Hematopoietic multipotent progenitor cell treated with erythropoietin and hydrocortisone succinate and interleukin-3 and kit ligand, for 15 days (in vitro differentiated cells): ENCODE measurements around the gene PROK1.
"Not testable (repeated sequence)": the region's sequence is repeated elsewhere in the genome, so short reads cannot be mapped to it uniquely, and the experiment has no call there.

Experiments used
- DNase-seq: peaks from one replicate; pipeline ENCODE4 v3.0.0-alpha.2; 2015; ENCODE audit warnings: low spot score

The PROK1 gene

DNA sequence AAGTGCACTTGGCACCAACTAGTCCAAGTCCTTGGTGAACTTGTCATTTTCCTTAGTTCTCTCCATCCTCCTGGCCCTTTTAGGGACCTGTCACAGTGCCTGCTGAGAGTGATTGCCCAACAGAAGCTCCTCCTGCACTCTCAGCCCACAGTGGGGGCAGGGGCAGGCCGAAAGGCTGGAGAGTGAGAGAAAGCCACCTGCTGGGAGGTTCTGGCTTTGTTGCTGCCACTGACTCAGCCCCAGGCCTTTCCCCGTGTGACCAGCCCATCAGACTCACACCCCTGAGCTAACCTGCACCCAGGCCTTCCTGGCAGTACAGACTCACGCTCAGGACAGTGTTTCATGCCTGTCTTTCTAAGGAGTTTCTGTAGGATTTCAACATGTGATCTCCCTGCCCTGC is 17.1 kb upstream of the PROK1 start:
- no peak for DNase-seq

DNA sequence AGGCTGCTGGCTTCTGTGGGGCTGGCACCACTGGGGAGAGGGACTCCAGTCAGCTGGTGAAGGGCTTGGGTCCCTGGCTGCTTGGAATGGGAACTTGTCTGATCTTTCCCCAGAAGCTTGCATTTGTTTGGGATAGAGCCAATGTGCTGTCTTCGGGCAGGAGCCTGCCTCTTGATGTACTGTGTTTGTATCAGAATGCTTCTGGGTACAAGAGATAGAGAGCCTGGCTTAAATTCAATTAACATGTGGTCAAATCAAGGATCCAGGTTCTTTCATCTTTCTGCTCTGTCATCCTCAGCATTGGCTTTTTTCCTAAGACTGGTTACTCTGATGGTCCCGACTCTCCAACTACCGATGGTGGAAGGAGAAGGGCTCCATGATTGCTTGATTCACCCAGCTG is 16.0 kb upstream of the PROK1 start:
- DNase-seq, result no peak

DNA sequence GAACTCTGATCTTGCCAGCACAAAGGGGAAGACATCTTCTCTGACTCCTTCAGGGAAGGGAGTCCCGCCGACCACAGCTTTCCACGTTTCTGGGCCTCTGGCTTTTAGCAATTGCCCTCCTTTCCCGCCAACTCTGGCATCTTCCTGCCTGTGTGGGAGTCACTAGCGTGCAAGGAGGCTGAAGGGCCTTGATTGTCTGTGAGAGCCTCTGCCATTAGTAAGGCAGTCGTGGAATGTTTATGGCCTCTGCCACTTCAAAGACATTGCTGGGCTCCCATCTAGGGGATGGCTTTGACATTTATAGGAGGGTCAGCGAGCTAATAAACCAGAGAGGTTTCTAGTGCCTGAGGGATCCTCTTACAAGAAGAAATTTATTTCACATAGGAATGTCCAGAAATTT is 14.3 kb upstream of the PROK1 start:
- DNase-seq, result no peak

DNA sequence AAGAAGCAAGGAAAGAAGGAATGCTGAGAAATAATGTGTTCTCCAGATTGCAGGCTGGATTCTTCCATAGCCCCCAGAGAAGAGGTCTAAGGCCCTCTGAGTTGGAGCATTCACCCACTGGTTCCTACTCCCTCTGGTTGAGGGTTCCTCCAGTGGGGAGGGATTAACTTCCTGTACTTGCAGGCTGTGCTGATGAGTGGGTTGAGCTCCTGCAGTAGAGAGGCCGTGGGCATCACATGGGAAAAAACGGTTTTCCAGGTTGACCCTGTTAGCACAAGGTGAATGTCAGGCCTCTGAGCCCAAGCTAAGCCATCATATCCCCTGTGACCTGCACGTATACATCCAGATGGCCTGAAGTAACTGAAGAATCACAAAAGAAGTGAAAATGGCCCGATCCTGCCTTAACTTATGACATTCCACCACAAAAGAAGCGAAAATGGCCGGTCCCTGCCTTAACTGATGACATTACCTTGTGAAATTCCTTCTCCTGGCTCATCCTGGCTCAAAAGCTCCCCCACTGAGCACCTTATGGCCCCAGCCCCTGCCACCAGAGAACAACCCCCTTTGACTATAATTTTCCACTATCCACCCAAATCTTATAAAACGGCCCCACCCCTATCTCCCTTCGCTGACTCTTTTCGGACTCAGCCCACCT is 13.2 kb upstream of the PROK1 start:
- not testable (repeated sequence) for DNase-seq

DNA sequence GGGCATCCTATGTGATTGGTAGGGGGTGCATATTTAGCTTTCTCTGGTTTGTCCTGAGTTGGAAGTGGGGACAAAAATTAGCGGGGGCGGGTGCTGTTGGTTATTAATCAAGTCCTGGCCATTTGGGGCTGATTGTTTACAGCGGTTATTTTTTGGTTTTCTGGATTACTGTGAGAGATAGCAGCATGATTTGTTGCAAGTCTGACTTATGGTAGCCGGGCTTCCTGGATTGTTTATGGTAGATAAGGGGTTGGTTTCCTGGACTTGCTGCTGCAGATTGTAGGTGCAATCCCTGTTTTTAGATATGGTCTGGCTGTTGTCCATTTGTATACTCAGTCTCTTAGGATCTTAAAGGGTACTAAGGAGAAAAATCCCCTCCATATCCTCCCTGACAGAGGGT is 12.1 kb upstream of the PROK1 start:
- no peak for DNase-seq

DNA sequence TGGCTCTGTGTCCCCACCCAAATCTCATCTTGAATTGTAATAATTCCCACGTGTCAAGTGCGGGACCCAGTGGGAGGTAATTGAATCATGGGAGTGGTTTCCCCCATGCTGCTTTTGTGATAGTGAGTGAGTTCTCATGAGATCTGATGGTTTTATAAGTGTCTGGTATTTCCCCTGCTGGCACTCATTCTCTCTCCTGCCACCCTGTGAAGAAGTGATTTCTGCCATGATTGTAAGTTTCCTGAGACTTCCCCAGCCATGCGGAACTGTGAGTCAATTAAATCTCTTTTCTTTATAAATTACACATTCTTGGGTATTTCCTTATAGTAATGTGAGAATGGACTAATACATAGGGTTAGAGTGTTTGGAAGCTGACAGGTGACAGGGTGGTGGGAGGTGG is 11.1 kb upstream of the PROK1 start:
- not testable (repeated sequence) for DNase-seq

DNA sequence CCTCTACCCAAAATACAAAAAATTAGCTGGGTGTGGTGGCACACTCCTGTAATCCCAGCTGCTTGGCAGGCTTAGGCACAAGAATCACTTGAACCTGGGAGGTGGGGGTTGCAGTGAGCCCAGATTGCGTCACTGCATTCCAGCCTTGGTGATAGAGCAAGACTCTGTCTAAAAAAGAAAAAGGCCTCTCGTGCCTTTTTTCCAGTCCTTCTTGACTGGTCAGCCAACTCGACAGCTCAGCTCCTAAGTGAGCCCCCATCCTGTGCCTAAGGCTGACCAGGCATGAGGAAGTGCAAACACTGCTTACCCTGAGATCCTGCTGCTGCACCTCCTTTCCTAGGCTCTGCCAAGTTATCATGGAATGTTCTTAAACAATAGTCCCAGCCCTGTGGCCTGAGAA is 10.1 kb upstream of the PROK1 start:
- DNase-seq, result no peak

DNA sequence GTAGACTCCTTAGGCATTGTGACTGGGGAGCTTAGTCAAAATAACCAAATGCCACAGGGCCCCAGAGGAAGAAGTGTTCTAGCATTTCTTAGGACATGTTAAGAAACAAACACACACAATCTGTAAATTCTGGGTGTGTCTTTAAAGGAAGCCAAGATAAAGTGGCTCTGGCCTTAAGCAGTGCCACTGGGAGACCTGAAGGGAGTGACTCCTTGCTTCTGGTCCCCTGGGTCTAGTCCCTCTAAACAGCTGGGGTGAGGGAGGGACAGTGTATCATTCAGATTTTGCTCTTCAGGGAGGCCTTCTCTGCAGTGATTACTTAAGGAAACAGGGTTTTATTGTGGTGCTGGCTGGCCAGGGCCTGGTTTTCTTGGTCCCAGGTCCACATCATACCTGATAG is 9.1 kb upstream of the PROK1 start:
- DNase-seq, result no peak

DNA sequence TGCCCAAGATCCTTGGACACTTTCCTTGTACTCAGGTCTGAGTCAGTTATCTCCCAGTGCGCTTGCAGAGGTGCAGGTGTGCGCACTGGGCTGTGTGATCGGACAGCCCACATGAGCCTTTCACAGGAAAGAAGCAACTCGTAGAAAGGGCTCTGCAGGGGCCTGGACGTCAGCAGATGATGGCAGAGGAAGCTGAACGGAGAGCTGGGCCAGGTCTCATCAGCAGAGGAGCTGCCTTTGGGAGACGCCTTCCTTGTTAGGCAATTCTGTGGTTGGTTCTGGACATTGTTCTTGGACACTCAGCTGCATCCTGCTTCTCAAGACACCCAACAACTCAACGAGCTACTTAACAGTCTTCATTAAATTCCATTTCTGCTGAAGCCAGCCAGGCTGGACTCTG is 7.5 kb upstream of the PROK1 start:
- no peak for DNase-seq

DNA sequence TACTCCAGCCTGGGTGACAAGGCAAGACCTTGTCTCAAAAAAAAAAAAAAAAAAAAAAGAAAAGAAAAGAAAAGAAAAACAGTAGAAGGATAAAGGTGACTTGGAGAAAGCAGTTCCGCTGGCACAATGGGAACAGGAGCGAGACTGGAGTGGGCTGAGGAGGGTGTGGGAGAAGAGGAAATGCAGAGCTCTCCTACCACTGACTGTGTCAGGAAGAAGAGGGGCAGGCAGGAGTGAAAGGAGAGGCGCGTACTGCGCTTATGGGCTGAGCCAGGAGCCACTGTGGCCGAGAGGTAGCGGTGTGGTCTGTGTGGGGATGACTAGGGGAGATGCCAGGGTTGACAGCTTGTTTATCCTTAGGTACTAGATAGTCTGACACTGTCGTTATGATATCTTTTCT is 6.4 kb upstream of the PROK1 start:
- DNase-seq, result no peak

DNA sequence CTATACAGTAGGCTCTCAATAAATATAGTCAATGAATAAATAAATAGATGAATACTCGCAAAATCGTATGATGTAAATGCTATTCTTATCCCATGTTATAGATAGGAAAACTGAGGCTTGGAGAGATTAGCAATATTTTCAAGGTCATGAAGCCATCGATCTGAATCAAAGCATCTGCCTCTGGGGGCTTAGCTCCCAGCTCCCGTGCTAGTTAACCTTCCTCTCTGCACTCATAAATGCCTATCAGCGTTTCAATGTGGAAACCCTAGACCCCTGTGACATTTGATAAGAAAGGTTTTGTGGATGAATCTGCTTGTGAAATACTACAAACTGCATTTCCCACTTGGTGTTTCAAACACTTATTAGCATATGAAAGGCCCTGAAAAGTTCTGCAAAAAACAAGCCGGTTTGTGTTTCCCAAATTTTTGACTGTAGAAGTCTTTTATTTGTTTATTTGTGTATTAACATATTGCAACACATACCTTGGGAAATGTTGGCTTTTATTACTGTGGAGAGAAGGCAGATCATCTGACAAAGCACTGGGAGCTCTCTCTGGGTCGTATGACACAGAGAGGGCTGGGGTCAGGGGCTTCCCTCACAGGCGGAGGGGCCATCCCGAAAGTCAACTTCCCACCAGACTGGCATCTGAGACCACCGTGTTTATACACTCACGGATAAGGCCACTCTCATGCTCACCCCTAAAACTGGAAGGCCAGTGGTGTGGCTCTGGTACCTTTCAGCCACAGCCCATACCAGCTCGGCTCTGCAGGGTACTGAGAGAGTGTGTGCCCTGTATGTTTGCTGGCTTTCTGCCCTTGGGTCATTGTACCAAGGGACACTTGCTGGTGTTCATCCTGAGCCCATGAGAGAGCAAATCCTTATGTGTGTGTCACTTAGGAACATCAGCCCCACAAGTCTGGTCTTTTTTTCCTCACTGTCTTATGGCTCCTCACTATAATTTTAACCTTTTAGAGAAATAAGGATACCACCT is 993 bp upstream of the PROK1 start:
- DNase-seq, result no peak

DNA sequence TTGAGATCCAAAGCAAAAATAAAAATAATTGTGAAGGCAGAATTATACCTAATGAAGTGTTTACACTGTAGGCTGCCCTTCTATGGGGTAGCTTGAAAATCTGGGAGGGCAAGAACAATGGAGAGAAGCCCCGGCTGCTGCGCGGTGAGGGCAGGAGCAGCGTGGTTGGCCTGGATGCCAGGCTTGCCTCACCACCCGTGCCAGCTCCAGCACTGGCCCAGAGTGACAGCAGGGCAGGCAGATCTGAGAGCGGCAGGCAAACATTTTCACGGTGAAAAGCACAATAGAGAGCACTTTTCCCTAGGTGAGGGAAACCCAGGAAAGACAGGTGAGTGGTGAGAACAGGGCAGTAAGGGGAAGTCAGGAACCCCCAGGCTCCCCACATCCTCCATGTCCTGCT is 1.4 kb downstream of the PROK1 start:
- DNase-seq, result no peak

DNA sequence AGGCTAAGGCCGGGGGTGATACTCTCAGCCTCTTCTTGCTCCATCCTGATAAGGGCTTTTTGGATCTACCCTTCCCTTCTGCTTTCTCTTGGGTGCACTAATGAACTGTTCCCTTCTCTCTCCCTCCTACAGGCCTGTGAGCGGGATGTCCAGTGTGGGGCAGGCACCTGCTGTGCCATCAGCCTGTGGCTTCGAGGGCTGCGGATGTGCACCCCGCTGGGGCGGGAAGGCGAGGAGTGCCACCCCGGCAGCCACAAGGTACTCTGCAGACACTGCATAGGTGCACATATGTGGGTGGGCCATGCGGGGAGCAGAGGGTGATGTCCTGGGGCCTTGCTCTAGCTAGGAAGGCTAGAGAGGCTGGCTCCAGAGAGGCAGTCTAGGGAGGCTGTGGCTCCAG is 2.9 kb downstream of the PROK1 start:
- no peak for DNase-seq

DNA sequence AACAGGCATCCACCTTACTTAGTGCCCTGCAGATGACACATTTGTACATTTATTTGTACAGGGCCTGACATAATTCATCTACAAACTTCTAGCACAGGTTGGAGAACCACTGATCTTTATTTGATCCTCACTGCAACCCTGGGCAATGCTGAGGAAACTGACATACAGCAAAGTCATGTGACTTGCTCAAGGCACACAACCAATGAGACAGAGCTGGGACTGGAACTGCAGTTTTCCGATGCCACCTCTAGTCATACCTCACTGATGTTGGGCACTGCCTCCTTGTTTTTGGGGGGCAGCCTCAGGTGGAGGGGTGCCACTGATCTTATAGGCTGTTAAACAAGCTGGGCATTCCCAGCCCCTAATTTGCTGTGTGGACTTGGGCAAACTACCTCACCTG is 3.4 kb downstream of the PROK1 start:
- no peak for DNase-seq

DNA sequence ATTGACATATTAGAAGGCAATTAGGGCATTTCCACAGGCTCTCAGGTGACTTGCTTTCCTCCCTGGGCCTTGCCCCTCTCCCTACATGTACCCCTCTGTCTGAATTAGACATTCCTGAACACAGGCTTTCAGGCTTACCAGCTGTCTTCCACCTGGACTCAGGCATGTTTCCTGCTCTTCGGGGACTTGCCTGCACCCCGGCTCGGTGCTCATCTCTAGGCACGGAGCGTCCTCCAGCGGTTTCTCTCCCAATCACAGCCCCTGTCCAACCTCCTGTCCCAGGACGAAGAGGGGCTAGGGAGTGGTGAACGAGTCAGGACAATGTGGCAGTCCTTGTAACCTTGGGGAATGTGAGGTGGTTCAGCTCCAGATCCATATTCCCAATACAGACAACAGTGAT is 4.2 kb downstream of the PROK1 start:
- no peak for DNase-seq

DNA sequence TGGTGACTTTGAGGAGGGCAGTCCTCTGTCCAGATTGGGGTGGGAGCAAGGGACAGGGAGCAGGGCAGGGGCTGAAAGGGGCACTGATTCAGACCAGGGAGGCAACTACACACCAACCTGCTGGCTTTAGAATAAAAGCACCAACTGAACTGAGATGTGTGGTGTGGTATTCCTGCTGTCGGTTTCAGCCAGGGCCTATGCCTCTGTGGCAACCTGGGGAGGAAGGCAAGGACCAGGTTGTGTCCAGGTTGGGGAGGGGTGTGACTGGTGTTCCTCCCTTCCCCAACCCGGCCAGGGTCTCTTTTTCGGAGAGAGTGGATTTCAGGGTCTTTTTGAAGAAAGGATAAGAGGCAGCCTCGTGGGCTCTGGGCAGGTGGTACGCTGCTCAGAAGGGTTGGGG is 6.3 kb downstream of the PROK1 start:
- no peak for DNase-seq

DNA sequence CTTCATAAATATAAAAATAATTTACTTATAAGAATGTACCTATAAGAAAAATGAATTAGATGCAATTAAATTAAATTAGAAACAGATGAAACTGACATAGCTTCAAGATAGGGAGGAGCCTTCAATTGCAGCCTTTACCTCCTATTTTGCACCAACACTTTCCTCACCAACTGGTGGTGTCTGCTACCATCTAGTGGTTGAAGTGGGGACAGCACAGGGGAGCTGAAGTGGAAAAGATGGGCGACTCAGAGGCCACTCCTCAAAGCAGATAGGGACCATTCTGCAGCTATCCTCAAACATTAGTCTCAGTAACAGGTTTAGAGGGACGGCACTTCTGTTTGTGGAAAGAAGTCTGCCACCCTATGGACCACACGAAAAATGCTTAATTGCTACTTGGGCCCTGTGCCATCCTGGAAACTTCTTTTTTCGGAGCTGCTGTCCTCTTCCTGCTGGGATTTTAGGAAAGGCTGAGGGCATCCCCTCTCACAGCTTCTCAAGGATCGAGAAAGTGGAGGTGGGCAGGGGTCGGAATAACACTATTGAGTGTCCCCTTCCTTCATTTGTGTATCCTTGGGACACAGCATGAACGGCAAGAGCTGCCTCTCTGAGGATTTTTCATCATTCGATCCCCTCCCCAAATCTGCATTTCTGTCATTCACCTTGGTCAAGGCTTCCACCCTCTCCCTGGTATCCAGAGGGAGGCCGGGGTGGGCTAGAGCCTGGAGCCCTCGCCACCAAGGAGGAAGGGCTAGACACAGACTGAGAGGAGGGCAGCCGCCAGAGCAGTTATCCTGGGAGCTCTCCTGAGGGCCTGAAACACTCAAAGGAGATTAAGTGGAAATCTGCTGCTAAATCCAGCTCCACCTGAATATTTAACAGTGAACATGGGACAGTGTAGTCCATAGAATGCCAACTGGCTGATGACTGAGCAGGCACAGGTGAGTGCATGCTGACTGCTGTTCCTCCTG is 9.6 kb downstream of the PROK1 start:
- peak; percentile 85 for DNase-seq

DNA sequence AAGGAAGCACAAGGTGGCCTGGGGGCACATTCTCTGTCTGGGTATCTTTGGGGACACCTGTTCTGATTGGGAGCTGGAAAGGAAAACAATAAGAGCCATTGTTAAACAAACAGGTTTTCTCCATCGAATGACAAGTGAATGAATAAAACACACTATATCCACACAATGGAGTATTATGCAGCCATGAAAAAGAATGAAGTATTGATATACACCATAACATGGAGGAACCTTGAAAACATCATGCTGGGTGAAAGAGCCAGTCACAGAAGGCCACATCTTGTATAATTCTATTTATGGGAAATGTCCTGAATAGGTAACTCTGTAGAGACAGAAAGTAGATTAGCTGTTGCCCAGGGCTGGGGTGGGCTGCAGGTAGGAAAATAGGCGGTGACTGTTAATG is 11.1 kb downstream of the PROK1 start:
- DNase-seq, result no peak

DNA sequence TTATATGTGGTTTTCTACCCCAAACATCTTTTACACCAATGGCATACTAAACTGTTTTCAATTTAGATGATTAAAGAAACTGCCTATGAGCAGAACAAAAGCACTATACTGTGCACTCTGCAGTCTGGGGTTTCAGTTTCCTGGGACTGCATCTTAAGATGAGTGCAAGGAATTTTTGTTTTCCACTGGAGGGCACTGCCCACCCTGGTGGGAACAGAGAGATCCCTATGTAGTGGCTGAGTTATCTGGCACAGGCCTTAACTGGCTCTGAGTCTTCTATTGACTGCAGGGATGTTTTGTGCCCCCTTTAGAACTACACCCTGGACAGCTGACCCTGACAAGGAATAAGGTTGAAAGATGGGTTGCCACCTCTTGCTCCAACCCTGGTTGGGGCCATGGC is 12.0 kb downstream of the PROK1 start:
- no peak for DNase-seq

DNA sequence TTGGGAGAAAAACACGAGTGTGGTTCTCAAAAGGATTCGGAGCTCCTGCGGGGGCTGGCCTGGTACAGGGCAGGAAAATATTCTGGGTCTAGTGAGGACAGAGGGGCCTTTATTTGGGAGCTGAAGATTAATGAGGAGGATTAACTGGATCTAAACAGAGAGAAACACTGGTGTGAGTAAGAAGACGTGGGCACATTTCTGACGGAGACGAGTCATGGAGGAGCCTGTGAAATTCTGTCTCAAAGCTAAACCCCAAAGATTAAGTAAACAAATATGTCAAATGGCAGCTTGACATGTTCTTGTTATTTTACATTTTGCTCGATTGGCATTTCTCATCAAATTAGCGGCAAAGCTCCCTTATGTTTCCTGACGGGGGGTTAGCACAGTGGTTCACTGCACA is 12.8 kb downstream of the PROK1 start:
- no peak for DNase-seq

DNA sequence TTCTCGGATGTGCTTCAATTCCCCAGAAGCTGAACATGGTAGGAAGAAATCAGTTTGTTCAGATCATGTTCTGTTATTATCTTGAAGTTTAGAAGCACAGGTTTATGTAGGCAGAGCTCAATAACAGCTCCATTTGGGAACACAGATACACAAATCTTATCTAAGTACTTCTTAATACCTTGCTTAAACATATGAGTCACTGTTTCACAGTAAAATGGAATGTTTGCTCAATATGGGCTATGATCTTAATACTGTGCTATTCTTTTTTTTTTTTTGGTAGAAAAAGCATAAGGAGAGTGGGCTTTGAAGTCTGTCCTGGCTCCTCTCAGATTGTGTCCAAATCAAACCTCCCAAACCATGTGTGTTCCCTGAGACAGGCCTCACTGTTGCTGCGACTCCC is 13.4 kb downstream of the PROK1 start:
- no peak for DNase-seq

DNA sequence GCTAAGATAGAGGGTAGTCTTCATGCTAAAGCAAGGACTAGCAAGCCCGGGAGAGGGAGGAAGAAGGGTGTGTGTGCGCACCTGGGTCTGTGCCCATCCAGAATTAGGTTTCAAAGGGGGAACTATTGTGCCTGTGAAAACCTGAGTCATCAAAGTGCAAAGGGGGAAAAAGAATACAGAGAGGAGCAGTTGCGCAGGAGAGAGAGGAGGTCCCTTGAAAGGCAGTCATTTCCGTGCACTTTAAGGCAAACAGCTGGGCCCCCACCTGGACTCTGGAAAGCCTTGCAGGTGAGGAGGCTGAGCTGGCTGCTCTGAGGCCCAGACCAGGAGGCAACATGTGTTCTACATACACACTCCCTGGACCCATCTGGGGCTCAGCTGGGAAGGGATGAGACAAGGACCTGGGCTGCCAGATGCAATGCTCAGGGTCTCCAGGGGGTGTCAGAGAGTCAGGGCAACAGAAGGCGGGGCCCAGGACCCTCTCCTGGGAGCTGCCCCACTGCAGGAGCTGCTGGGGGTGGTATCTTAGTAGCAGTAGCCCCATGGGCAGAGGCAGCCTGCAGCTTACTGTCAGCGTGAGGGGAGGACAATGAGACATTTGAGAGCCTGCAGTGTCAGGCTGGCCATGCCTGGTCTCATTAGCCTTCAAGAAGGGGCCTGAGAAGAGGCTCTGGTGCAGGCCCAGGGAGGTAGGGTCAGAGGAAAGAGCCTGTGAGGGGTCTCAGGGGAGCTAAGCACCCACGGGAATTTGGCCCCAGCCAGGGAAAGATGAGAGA is 14.3 kb downstream of the PROK1 start:
- no peak for DNase-seq
